GM21737 (cell line): Measurements from ENCODE around the gene ACTL6A.

ENCODE experiments used
- ATAC-seq: cut with Tn5 transposase; IDR thresholded peaks from one replicate; pipeline ENCODE4 v1.9.1; 2021; ENCODE audit warnings: mild to moderate bottlenecking, moderate library complexity; ENCODE audit not compliant: unreplicated experiment

ACTL6A gene

DNA sequence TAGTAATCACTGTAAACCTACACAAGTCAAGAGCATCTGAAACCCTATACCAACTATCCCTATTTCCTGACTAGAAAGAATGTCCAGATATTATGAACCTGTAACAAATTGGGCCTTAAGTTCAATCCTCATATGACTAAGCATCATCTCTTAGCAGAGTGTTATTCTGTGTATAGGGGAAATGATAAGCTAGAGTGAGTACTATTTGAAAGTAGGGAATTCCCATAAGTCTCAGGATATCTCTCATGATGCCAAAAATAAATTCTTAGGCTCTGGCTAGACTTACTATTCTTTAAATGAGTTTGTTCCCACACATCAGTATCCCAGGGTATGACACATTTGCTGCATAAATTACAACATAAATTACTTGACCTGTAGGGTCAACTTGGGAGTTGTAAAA lies 26.4 kb downstream of the ACTL6A start:
- no peak for ATAC-seq

DNA sequence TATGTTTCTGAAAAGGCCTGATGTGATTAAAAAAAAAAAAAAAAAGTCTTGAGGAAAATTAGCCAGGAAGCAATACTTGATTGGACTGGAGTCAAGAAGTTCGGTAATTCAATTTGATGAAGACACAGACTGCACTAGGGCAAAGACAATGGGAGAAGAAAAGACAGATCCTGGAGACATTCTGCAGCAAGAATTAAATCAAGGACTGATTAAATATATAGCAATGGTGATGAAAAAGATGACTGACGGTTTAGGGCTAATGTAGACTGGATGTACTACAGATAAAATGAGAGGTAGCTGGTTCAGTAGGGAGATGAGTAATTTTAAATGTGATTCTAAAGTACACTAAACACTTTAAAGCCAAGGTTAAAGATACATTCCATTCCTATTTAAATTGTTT lies 27.9 kb downstream of the ACTL6A start:
- ATAC-seq, result no peak

DNA sequence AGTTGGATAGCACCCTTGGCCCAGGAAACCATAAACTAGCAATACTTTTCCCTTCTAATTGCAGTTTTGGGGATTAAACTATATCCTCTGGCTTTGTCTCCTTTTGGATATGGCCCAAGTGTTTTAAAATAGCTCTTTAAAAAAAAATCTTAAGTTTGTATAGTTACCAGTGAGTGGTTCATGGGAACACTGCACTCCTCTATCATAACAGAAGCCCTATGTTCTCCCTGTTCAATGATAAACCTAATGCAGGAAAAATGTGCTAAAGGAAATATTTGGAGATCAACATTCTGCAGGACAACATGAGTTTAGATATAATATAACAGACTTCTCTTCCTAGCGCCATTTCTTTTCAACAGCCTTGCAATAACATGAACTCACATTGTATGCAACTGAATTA lies 28.6 kb downstream of the ACTL6A start:
- ATAC-seq, result no peak

DNA sequence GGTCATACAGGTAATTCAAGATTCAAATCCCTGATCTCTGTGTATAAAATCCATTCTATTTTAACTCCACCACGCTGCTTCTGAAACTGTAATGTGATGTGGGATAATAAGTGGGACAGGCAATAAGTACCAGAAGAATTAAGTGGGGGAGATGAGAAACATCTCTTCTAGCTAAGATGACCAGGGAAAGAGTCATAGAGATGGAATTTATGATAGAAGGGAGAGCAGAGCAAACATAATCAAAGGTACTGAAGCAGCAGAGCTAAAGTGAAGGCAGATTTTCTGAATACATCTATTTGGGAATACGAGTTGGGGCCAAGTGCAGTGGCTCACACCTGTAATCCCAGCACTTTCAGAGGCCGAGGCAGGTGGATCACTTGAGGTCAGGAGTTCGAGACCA lies 36.8 kb downstream of the ACTL6A start:
- no peak for ATAC-seq

DNA sequence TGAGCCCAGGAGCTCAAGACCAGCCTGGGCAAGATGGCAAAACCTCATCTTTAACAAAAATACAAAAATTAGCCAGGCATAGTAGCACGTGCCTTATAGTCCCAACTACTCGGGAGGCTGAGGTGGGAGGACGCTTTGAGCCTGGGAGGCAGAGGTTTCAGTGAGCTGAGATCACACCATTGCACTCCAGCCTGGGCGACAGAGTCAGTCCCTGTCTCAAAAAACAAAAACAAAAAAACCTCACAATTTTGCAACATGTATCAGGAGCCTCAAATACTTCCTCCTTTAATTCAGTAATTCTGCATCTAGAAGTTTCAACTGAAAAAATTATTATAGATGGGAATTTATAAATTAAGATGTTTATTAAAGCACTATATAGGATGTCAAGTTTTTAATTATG lies 40.6 kb downstream of the ACTL6A start:
- ATAC-seq, result no peak

- no peak for ATAC-seq
These were observed 41.1 kb downstream of the ACTL6A start for GRCh38 chr3:179603831-179604230.

GRCh38 chr3:179604321-179605078 lies 41.8 kb downstream of the ACTL6A start, which contains the start of the genes MRPL47 and NDUFB5:
TSS of gene MRPL47 (minus strand) at chr3:179604638. CDS start at chr3:179604624, 14 bp downstream.
TSS of gene NDUFB5 (plus strand) at chr3:179604794. CDS start at chr3:179604816, 22 bp downstream.
- ATAC-seq, result peak; percentile 97

GRCh38 chr3:179606534-179607085 lies 43.9 kb downstream of the ACTL6A start:
- ATAC-seq, result no peak

DNA sequence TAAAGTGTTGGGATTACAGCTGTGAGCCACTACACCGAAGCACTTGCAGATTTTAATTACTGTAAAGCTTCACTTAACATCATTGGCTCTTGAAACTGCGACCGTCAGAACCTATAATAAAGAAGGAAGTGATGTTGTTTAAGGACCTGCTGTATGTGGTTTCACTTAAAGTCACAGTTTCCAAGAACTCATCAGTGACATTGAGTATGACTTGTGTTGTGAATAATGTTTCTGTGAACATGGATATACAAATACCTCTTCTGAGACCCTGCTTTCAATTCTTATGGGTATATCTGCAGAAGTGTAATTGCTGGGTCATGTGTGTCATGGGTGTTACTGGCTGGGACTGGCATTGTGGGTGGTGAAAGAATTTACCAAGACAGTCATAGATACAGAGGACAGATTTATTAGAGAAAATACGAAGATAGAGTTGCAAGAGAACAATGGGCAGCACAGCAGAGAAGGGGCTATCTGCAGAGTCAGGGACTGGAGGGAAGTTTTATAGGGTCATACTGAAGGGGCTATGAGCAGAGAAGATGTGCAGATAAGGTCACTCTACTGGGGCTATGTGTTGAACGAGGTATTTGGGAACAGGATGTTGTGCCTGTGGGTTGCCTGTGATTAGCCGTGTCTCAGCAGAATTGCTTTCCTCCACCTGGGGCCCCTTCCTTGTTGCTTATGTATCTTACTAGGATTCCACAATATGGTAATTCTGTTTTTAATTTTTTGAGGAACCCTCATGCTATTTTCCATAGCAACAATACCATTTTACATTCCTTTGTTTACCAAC lies 46.4 kb downstream of the ACTL6A start:
- peak; percentile 46 for ATAC-seq

DNA sequence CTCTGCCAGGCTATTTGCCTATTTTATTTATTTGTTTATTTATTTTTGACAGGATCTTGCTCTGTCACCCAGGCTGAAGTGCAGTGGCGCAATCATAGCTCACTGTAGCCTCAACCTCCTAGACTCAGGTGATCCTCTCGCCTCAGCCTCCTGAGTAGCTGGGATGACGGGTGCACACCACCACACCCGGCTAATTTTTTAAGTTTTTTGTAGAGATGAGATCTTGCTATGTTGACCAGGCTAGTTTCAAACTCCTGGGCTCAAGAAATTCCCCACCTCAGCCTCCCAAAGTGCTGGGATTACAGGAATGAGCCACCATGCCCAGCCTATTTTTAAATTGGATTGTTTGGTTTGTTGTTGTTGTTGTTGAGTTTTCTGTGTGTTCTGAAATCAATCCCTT lies 47.3 kb downstream of the ACTL6A start:
- no peak for ATAC-seq

DNA sequence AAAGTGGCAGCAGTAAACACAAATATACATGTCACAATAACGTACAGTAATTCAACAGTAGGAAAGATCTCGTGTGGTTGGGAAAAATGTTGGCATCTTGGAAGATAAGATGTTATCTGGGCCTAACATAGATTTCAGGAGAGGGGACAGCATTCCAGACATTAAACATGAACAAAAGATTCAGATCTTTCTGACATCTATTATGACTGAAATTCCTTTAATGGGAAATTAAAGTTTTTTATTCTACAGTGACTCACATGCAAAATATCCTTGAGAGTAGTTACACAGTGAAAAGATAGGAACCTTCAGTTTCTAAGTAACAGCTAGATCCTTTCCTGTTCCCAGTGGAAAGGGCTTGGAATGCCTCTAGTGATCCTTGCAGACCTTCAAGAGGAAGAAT lies 51.1 kb downstream of the ACTL6A start:
- no peak for ATAC-seq

- ATAC-seq, result no peak
These were observed 52.9 kb downstream of the ACTL6A start for GRCh38 chr3:179615458-179616173.

DNA sequence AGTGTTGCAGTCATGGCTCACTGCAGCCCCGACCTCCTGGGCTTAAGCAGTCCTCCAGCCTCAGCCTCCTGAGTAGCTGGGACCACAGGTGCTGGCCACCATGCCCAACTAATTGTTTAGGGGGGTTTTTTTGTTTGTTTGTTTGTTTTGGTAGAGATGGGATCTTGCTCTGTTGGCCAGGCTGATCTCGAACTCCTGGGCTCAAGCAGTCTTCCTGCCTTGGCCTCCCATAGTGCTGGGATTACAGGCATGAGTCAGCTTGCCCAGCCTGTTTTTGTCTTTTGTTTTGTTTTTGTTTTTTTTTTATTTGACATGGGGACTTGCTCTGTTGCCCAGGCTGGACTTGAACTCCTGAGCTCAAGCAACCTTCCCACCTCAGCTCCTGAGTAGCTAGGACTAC lies 59.3 kb downstream of the ACTL6A start:
- ATAC-seq, result no peak

- ATAC-seq, result no peak
These were observed 61.7 kb downstream of the ACTL6A start for GRCh38 chr3:179624451-179624850.

DNA sequence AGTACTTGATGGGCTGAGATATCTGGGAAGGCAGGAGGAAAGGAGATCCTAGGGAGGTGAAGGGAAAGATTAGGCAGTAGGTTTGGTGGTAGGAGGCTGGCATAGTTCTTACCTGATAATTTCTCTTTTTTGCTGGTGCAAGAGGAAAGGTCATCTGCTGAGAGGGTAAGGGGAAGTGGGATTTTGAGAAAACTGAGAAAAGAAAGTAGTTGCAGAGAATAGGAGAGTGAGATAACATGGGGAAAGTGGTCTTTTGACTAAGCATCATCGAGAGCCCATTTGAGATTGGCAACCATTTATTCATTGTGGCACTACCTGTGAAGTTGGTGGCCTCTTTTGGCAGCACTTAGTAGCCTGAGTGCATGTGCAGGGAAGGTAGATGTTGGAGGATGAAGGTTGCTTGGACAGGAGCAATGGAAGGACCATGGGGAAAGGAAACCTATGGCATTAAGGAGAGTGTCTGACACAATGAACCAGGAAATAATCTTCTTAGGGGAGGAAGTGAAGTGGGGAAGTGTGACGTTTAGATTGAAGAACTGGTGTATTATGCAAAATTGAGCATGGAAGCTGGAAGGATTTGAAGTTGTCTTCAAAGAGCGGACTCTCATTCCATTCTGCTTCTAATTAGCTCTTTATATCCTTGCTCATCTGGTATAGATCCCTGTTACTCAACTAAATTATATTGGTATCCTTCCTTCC lies 68.2 kb downstream of the ACTL6A start:
- no peak for ATAC-seq
